GM13976 (cell line): ENCODE data around the gene ZC2HC1C.
"Not testable (repeated sequence)": the region's sequence is repeated elsewhere in the genome, so short reads cannot be mapped to it uniquely, and the experiment has no call there.

Experiments used
- DNase-seq: peaks from one replicate; pipeline ENCODE4 v3.0.0; 2012; ENCODE audit warnings: low spot score
- CTCF ChIP-seq: IDR thresholded peaks from 2 replicates; pipeline ENCODE4 v1.5.1; 2012; ENCODE audit warnings: borderline replicate concordance, mild to moderate bottlenecking; ENCODE audit not compliant: insufficient read depth; ENCODE audit errors: extremely low read depth, missing control alignments, control extremely low read depth
- in situ Hi-C: fragments of 300-500 bp; cut with MboI; formaldehyde crosslinking; loops from one replicate; pipeline ENCODE4 v1.12.0; 2022; ENCODE audit warnings: low sequenced_read_pairs, mixed read lengths, inconsistent platforms; ENCODE audit not compliant: unreplicated experiment

ZC2HC1C gene

GRCh38 chr14:75063013-75063412 is 6.4 kb upstream of the ZC2HC1C start:
- DNase-seq: no peak
- no peak for TF ChIP-seq CTCF
- in situ Hi-C loops: no loop called here

- DNase-seq: peak; percentile 95
- TF ChIP-seq CTCF: no peak
- in situ Hi-C loops: no loop called here
These were observed 5.8 kb upstream of the ZC2HC1C start, which contains the start of gene ACYP1 for GRCh38 chr14:75063491-75064204. Gene ACYP1, minus strand, starts transcription at chr14:75064024. Its CDS starts 471 bp downstream, at chr14:75063553.

- TF ChIP-seq CTCF: no peak
- no peak for DNase-seq
- in situ Hi-C loops: no loop called here
These were observed 5.3 kb upstream of the ZC2HC1C start for GRCh38 chr14:75064205-75064567.

- in situ Hi-C loops: no loop called here
- no peak for TF ChIP-seq CTCF
- no peak for DNase-seq
These were observed 2.8 kb upstream of the ZC2HC1C start for GRCh38 chr14:75066691-75067090.

GRCh38 chr14:75067212-75067611 is 2.2 kb upstream of the ZC2HC1C start:
- no peak for TF ChIP-seq CTCF
- no peak for DNase-seq
- in situ Hi-C loops: no loop called here

- in situ Hi-C loops, DNase-seq: not testable (repeated sequence)
These were observed 1.7 kb upstream of the ZC2HC1C start for GRCh38 chr14:75067765-75068164.

GRCh38 chr14:75068294-75069120 is 934 bp upstream of the ZC2HC1C start:
- in situ Hi-C loops: no loop called here
- TF ChIP-seq CTCF: no peak
- DNase-seq: no peak
